Lung (tissue), 12 donors: ENCODE results near the gene SFMBT1. TPM values are rescaled to one million over a fixed set of nuclear protein-coding genes. Genes with fewer than 3 reads are reported as not detected.

Source experiments
- ATAC-seq: fragments of 200-7000 bp; cut with Tn5 transposase; one replicate; pipeline ENCODE4 v1.9.1; 2020; ENCODE audit warnings: moderate number of reproducible peaks; ENCODE audit not compliant: insufficient read depth, low FRiP score
- DNase-seq, 3 donors: peaks; one replicate each; pipeline ENCODE4 v3.0.0-alpha.2; 2013 to 2017
- H3K27ac ChIP-seq, 2 donors: one replicate each; pipeline ENCODE4 v1.5.1; 2013; ENCODE audit warnings: mild to moderate bottlenecking in 2 of 2, moderate library complexity in 2 of 2, control low read depth in 1 of 2, inconsistent platforms in 1 of 2, low read depth in 1 of 2, low read length in 1 of 2
- H3K27me3 ChIP-seq, 3 donors: one replicate each; pipeline ENCODE4 v1.5.1; 2013; ENCODE audit warnings: low read length in 2 of 3; ENCODE audit not compliant: control insufficient read depth in 3 of 3, insufficient read depth in 3 of 3
- H3K36me3 ChIP-seq, 4 donors: one replicate each; pipeline ENCODE4 v1.5.1; 2013; ENCODE audit warnings: low read length in 4 of 4, mild to moderate bottlenecking in 1 of 4, moderate library complexity in 1 of 4; ENCODE audit not compliant: control insufficient read depth in 4 of 4, insufficient read depth in 4 of 4
- H3K4me1 ChIP-seq, 5 donors: one replicate each; pipeline ENCODE4 v1.5.1; 2013; ENCODE audit warnings: low read length in 5 of 5, mild to moderate bottlenecking in 2 of 5, moderate library complexity in 1 of 5; ENCODE audit not compliant: control insufficient read depth in 5 of 5, insufficient read depth in 5 of 5
- H3K4me3 ChIP-seq: one replicate; pipeline ENCODE4 v1.5.1; 2013; ENCODE audit warnings: mild to moderate bottlenecking, control low read depth, moderate library complexity
- H3K9ac ChIP-seq, 2 donors: one replicate each; pipeline ENCODE4 v1.5.1; 2013; ENCODE audit warnings: low read length in 2 of 2, control low read depth in 1 of 2; ENCODE audit not compliant: insufficient read depth in 1 of 2
- H3K9me3 ChIP-seq, 4 donors: one replicate each; pipeline ENCODE4 v1.5.1; 2013; ENCODE audit warnings: low read length in 3 of 4, mild to moderate bottlenecking in 1 of 4, moderate library complexity in 1 of 4; ENCODE audit not compliant: control insufficient read depth in 4 of 4, insufficient read depth in 3 of 4
- WGBS, 2 donors: extraction: QIAGEN DNeasy Blood & Tissue Kit; methylation state at CpG; one replicate each; pipeline ENCODE4 v1.1.7; 2013; 5-methylcytosine and 5-hydroxymethylcytosine counted together
- polyA plus RNA-seq, 2 donors: library from polyadenylated mRNA; stranded (reverse); fragments of 200-250 nt; gene quantifications; one replicate each; pipeline ENCODE4 v1.2.1, GENCODE V29; 2013
- total RNA-seq, 2 donors: library from RNA; depleted of rRNA in 1 of 2; stranded (reverse); fragments of >200 nt in 1 of 2; gene quantifications; one replicate each; pipeline ENCODE4 v1.2.1, GENCODE V29; 2014 to 2021
- TF ChIP-seq, protein P1 (sequence below): IDR thresholded peaks from 2 replicates; pipeline ENCODE4 v1.5.1; 2012; ENCODE audit warnings: mild to moderate bottlenecking; ENCODE audit errors: control extremely low read depth, extremely low read depth
- donor health status: control.
- donor health status: control.
- donor health status: Bipolar disorder and iron deficiency.
- donor health status: healthy.
- donor health status: DM: yes; HTN: yes; CAD: no.

SFMBT1 gene
- total and polyA plus RNA-seq, 4 donors = 3.4 to 19.2 (median 9.7) TPM

DNA sequence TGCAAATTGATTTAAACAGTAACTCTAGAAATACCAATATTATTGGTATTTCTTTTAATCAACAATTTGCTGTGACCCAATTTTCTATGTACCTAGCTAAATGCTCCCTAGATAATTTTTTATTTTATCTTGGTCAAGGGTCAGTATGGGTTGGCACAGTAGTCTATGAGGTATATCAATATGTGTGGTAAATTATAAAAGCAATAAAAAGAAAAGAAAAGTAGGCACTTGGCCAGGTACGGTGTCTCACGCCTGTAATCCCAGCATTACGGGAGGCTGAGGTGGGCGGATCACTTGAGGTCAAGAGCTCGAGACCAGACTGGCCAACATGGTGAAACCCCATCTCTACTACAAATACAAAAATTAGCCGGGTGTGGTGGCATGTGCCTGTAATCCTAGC lies 114.5 kb downstream of the SFMBT1 start:
- Histone ChIP-seq H3K9ac (no peak overlapping the region), H3K9me3 (no peaks in the 10 kb centered on the region), H3K27ac (no peak overlapping the region), H3K4me1 (no peaks in the 10 kb centered on the region), H3K27me3 (no peaks in the 10 kb centered on the region), H3K36me3 (peaks cover 0 to 7% (median 5%) of the 10 kb centered on the region in 4 donors), H3K4me3 (no peak overlapping the region)
- 82 to 89% methylated on average over 6 of the region's 6 CpGs for WGBS, 2 donors
- TF ChIP-seq, protein P1, sequence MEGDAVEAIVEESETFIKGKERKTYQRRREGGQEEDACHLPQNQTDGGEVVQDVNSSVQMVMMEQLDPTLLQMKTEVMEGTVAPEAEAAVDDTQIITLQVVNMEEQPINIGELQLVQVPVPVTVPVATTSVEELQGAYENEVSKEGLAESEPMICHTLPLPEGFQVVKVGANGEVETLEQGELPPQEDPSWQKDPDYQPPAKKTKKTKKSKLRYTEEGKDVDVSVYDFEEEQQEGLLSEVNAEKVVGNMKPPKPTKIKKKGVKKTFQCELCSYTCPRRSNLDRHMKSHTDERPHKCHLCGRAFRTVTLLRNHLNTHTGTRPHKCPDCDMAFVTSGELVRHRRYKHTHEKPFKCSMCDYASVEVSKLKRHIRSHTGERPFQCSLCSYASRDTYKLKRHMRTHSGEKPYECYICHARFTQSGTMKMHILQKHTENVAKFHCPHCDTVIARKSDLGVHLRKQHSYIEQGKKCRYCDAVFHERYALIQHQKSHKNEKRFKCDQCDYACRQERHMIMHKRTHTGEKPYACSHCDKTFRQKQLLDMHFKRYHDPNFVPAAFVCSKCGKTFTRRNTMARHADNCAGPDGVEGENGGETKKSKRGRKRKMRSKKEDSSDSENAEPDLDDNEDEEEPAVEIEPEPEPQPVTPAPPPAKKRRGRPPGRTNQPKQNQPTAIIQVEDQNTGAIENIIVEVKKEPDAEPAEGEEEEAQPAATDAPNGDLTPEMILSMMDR = no peak
- DNase-seq (no peak), ATAC-seq (no peak)

DNA sequence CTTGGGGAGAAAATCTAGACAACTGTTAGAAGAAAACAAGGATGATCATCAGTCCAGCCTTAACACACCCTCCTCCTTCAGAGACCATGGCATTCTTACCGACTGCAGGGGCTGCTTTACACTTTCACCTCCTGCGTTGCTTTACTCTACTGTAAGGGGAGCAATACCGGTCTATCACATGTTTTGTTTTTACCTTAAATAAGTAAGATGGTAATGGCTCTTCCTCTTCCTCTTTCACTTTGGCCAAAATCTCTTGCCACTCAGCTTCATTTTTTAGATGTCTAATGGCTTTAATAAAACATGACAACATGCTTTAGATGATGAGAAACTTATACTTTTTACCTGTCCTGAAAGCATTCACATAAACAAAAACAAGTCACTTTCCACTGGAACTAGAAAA lies 115.1 kb downstream of the SFMBT1 start:
- peaks cover 0 to 7% (median 5%) of the 10 kb centered on the region in 4 donors for H3K36me3 ChIP-seq
- no peak for ATAC-seq
- no peaks in the 10 kb centered on the region for H3K27me3 ChIP-seq
- H3K9ac ChIP-seq = no peak overlapping the region
- no peaks in the 10 kb centered on the region for H3K4me1 ChIP-seq
- TF ChIP-seq, protein P1 = no peak
- WGBS, 2 donors = 83 to 84% methylated on average over 3 of the region's 3 CpGs
- H3K9me3 ChIP-seq = no peaks in the 10 kb centered on the region
- no peak overlapping the region for H3K4me3 ChIP-seq
- no peak for DNase-seq
- no peak overlapping the region for H3K27ac ChIP-seq

DNA sequence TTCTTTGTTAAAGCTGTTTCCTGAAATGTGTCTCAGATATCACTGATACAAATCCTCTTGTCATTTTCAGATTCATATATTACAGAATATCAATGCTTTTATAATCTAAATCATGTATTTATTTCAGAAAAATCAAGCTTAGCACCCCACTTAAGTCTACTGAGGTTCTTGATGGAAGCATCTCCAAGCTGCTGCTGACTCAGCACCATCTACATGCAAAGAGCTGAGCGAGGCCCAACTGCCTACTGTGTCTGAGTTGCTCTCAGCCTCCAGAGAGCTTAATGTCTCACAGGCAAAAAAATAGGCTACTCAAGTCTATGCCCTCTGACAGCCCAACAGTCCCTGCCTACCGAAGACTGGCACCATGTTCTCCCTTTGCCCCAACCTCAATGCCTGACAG lies 119.3 kb downstream of the SFMBT1 start:
- no peak for ATAC-seq
- Histone ChIP-seq H3K27ac (no peak overlapping the region), H3K9me3 (no peaks in the 10 kb centered on the region), H3K9ac (no peak overlapping the region), H3K4me3 (no peak overlapping the region), H3K36me3 (peaks cover 0 to 15% (median 5%) of the 10 kb centered on the region in 4 donors), H3K4me1 (peaks cover 0 to under 1% (median 0%) of the 10 kb centered on the region in 5 donors), H3K27me3 (no peaks in the 10 kb centered on the region)
- TF ChIP-seq, protein P1 = no peak
- 94 to 98% methylated on average over 2 of the region's 2 CpGs for WGBS, 2 donors
- no peak for DNase-seq
